ENCODE measurements around the gene GCNA. TPM values are rescaled to one million over a fixed set of nuclear protein-coding genes. Genes with fewer than 3 reads are reported as not detected.

Gene GCNA
- polyA plus RNA-seq, 1 of the 3 experiments (the other 2 are of a cell fraction), result 1.8 TPM

GRCh38 chrX:71541210-71542022 is 36.8 kb upstream of the GCNA start:
- Histone ChIP-seq H3K9ac (peak overlapping the region; percentile 24; the same call in 1 of the 2 replicates), H3K9me3 (no peaks in the 10 kb centered on the region), H3K36me3 (replicated peaks in 1 of 2; ENCODE audit: control insufficient read depth in 1 of 2, insufficient read depth in 2 of 2, low read length in 1 of 2) (peaks cover 10 to 24% of the 10 kb centered on the region in 2 experiments), H3K4me3 (ENCODE audit: low read depth in 2 of 2, low read length in 1 of 2) (no peak overlapping the region), H3F3A (replicated peaks; ENCODE audit: insufficient read depth) (peaks cover 40% of the 10 kb centered on the region), H3K27me3 (ENCODE audit: insufficient read depth) (no peaks in the 10 kb centered on the region; the same call in 1 of the 2 replicates), H2AFZ (ENCODE audit: low read depth) (no peak overlapping the region), H3K27ac (ENCODE audit: low read depth in 2 of 2, low read length in 1 of 2) (peak overlapping the region in 1 of 2 experiments; percentile 81; a peak in 2 of 4 replicates), H3K4me2 (peak overlapping the region; percentile 23; the same call in 1 of the 2 replicates), H3K4me1 (ENCODE audit: control insufficient read depth in 1 of 2, insufficient read depth in 2 of 2, low read depth in 1 of 2, low read length in 1 of 2) (peaks cover 2 to 18% of the 10 kb centered on the region in 2 experiments; a peak in 3 of 4 replicates), H3K79me2 (ENCODE audit: insufficient read depth) (peaks cover 88% of the 10 kb centered on the region), H4K20me1 (ENCODE audit: insufficient read depth) (peaks cover 91% of the 10 kb centered on the region), H3K9me2 (no peaks in the 10 kb centered on the region)
- ChIA-PET POLR2A (no interaction called here), CTCF (no interaction called here)
- no peak for DNase-seq
- no peak for TF ChIP-seq CTCF (IDR thresholded peaks at IDR 0.05)
- no peak for TF ChIP-seq SIN3A (IDR thresholded peaks at IDR 0.05; ENCODE audit: borderline replicate concordance, low read depth, low read length)
- WGBS (ENCODE audit: low lambda C conversion rate), result 14% methylated on average over 8 of the region's 8 CpGs

- Histone ChIP-seq H3K27ac (ENCODE audit: low read depth in 2 of 2, low read length in 1 of 2) (peak overlapping the region in 1 of 2 experiments; percentile 81; a peak in 2 of 4 replicates), H3K27me3 (ENCODE audit: insufficient read depth) (no peaks in the 10 kb centered on the region), H3K9me2 (no peaks in the 10 kb centered on the region), H3F3A (replicated peaks; ENCODE audit: insufficient read depth) (peaks cover 40% of the 10 kb centered on the region), H3K4me1 (ENCODE audit: control insufficient read depth in 1 of 2, insufficient read depth in 2 of 2, low read depth in 1 of 2, low read length in 1 of 2) (peaks cover 2 to 18% of the 10 kb centered on the region in 2 experiments; a peak in 2 of 4 replicates), H3K79me2 (ENCODE audit: insufficient read depth) (peaks cover 87% of the 10 kb centered on the region), H4K20me1 (ENCODE audit: insufficient read depth) (peaks cover 81% of the 10 kb centered on the region), H2AFZ (ENCODE audit: low read depth) (no peak overlapping the region), H3K36me3 (replicated peaks in 1 of 2; ENCODE audit: control insufficient read depth in 1 of 2, insufficient read depth in 2 of 2, low read length in 1 of 2) (peaks cover 20 to 31% of the 10 kb centered on the region in 2 experiments), H3K4me2 (peak overlapping the region; percentile 30; the same call in 1 of the 2 replicates), H3K4me3 (ENCODE audit: low read depth in 2 of 2, low read length in 1 of 2) (no peak overlapping the region), H3K9ac (no peak overlapping the region; the same call in 1 of the 2 replicates), H3K9me3 (no peaks in the 10 kb centered on the region)
- DNase-seq, result no peak
- WGBS (ENCODE audit: low lambda C conversion rate), result 38% methylated on average over 1 of the region's 1 CpG
- ChIA-PET POLR2A (no interaction called here), CTCF (interaction anchor here (0.8 to 1.0 kb wide), 2 partner anchors 9 to 25 kb away, joined by 4 read pairs; partner anchors contain the start of gene OGT)
- peak; percentile 47; the same call in 1 of the 2 replicates for TF ChIP-seq NFIC (IDR thresholded peaks at IDR 0.05; ENCODE audit: borderline replicate concordance)
- TF ChIP-seq RCOR1 (IDR thresholded peaks at IDR 0.05; ENCODE audit: low read length), result no peak
Measured at GRCh38 chrX:71542411-71542810, 35.8 kb upstream of the GCNA start.

- peaks cover 2 to 18% of the 10 kb centered on the region in 2 experiments; a peak in 2 of 4 replicates for H3K4me1 ChIP-seq (ENCODE audit: control insufficient read depth in 1 of 2, insufficient read depth in 2 of 2, low read depth in 1 of 2, low read length in 1 of 2)
- no peak overlapping the region; the same call in 1 of the 2 replicates for H3K9ac ChIP-seq
- H2AFZ ChIP-seq (ENCODE audit: low read depth), result no peak overlapping the region
- H3K9me2 ChIP-seq, result no peaks in the 10 kb centered on the region
- 34% methylated on average over 2 of the region's 2 CpGs for WGBS (ENCODE audit: low lambda C conversion rate)
- no peak overlapping the region for H3K4me3 ChIP-seq (ENCODE audit: low read depth in 2 of 2, low read length in 1 of 2)
- H3K4me2 ChIP-seq, result peak overlapping the region; percentile 30
- H3K27ac ChIP-seq (ENCODE audit: low read depth in 2 of 2, low read length in 1 of 2), result peak overlapping the region in 1 of 2 experiments; percentile 81; a peak in 2 of 4 replicates
- peaks cover 85% of the 10 kb centered on the region for H3K79me2 ChIP-seq (ENCODE audit: insufficient read depth)
- peaks cover 40% of the 10 kb centered on the region for H3F3A ChIP-seq (replicated peaks; ENCODE audit: insufficient read depth)
- peaks cover 77% of the 10 kb centered on the region for H4K20me1 ChIP-seq (ENCODE audit: insufficient read depth)
- no peak for DNase-seq
- ChIA-PET CTCF (interaction anchor here (0.8 to 1.0 kb wide), 2 partner anchors 10 to 25 kb away, joined by 4 read pairs; partner anchors contain the start of gene OGT), POLR2A (no interaction called here)
- no peaks in the 10 kb centered on the region for H3K9me3 ChIP-seq
- TF ChIP-seq USF2 (IDR thresholded peaks at IDR 0.05; ENCODE audit: borderline replicate concordance, low read depth, low read length) (no peak), EP300 (IDR thresholded peaks at IDR 0.05; ENCODE audit: borderline replicate concordance in 1 of 2, low read depth in 1 of 2, low read length in 1 of 2) (no peak), NFIC (IDR thresholded peaks at IDR 0.05; ENCODE audit: borderline replicate concordance) (no peak), RCOR1 (IDR thresholded peaks at IDR 0.05; ENCODE audit: low read length) (no peak), USF1 (IDR thresholded peaks at IDR 0.05; ENCODE audit: borderline replicate concordance, low read depth) (no peak), ZBTB33 (IDR thresholded peaks at IDR 0.05; ENCODE audit: borderline replicate concordance, low read depth) (no peak), FOXM1 (IDR thresholded peaks at IDR 0.05; ENCODE audit: low read depth) (no peak), SMC3 (IDR thresholded peaks at IDR 0.05; ENCODE audit: low read depth, low read length) (no peak)
- H3K36me3 ChIP-seq (replicated peaks in 1 of 2; ENCODE audit: control insufficient read depth in 1 of 2, insufficient read depth in 2 of 2, low read length in 1 of 2), result peaks cover 18 to 32% of the 10 kb centered on the region in 2 experiments
- no peaks in the 10 kb centered on the region for H3K27me3 ChIP-seq (ENCODE audit: insufficient read depth)
Measured at GRCh38 chrX:71542825-71543224, 35.4 kb upstream of the GCNA start.
